Left kidney (tissue), 2 donors: ENCODE measurements around the gene SPRTN. TPM values are rescaled to one million over a fixed set of nuclear protein-coding genes. Genes with fewer than 3 reads are reported as not detected.

Source experiments
- DNase-seq: peaks from one replicate; pipeline ENCODE4 v3.0.0-alpha.2; 2013
- polyA plus RNA-seq: library from polyadenylated mRNA; unstranded; fragments of 120-200 nt; gene quantifications from one replicate; pipeline ENCODE4 v1.2.1, GENCODE V29; 2013; ENCODE audit not compliant: insufficient read length

The SPRTN gene
- polyA plus RNA-seq, 1 donor = 15.5 TPM

DNA sequence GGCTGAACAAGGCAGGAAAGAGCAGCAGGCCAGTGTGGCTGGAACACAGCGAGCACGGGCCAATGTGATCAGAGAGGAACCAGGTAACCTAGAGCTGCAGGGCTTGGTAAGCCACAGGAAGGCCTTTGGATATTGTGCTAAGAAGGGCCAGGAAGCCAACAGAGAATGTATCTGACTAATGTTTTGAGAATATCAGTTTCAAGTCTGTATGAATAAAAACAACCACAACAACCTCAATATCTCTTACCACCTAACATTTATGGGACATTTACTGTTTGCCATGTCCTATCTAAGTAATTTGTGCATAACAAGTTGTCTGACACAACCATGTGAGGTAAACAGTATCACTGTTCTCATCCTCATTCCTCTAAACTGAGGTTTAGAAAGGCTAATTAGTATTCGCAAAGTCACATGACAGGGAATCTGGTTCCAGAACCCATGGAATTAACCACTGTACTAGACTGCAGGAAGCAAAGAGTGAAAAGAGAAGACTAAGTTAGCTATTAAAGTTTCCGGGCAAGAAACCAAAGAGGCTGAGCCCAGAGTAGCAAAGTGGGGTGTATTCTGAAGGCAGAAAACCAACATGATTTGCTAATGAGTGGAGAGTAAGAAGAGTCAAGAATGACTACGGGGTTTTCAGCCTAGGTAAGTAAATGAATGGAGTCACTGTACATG lies 38.9 kb downstream of the SPRTN start:
- no peak for DNase-seq

DNA sequence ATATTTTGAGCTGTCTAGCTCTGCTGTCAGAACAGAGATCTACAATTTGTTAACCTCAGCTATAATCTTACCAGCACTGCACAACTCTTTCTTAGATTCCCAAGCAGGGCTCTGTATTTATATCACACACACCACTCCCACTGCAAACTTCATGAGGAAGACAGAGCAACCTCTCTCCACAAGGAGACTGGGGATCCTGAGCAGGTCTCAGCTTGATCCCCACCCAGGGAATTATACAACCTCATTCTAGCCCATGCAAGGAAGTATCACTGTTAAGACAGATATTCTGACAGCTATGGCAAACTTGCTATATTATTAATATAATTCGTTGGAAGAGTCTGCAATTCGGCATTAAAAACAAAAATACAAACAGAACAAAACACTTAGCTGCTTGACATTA lies 43.6 kb downstream of the SPRTN start:
- no peak for DNase-seq

DNA sequence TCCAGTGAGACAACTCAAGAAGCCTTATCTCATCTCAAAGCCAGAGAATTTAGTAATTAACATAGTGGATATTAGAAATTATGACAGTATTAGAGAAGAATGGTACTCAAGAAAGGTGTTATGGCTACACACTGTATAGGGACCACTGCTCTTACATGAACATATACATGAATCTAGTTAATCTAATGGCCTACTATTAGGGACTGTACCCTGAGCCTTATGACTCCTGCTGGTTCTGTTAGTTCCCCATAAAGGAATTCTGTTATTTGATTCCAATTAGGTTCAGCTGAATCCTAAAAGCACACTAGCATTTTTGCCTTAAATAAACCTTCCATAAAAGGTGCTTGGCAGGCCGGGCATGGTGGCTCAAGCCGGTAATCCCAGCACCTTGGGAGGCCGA lies 44.3 kb downstream of the SPRTN start:
- DNase-seq = no peak

DNA sequence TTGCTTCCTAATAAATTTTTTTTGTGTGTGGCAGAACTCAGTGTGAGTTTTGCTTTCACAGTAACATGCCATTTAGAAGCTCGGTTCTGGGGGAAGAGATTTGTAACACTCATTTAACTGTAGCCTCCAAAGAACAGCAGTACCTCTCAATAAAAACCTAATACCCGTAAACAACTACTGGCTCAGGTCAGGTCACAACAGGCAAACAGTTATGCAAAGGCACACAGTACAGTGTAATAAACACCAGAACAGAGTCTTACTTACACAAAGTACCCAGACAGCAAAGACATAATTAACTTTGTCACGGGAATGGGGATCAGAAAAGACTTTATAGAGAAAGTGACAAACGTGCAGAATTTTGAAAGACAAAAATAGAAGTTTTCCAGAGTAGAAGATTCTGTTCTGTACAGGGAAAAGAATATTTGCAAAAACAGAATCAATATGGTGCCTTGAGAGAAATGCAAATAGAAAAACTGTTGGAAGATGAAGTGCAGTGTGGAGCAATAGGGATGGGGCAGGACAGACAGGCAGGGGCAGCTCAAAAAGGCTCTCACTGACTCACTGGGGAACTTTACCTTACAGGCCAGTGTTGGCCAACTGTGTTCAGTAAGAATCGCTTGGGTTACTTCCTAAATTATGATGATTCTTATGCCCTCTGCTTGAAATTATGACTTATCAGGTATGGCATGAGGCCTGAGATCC lies 45.2 kb downstream of the SPRTN start:
- DNase-seq = no peak

DNA sequence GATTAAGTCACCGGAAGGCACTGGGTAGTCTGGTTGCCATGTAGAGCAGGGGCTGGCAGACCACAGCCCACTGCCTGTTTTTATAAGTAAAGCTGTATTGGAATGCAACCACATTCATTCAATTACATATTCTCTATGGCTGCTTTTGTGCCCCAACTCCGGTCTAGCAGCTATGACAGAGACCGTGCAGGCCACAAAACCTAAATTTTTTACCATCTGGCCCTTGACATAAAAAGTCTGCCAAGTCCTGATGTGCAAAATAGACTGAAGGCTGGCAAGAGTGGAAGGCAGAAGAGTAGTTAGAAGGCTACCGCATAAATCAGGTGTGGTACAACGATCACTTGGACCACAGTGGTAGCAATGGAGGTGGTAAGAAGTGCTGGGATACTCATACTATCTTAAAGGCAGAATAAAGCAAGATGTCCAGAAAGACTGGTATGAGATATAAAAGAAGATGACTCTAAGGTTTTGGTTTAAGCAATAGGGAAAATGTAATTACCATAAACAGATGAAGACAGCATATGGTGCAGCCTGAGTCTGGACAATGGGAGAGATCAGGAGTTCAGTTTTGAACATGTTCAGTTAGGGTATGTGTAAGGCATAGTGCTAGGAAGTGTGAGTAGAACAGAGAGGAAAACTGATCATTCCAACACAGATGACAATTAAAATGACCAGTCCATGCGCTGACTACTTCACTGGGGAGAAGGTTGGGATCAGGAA lies 46.8 kb downstream of the SPRTN start:
- DNase-seq = no peak

DNA sequence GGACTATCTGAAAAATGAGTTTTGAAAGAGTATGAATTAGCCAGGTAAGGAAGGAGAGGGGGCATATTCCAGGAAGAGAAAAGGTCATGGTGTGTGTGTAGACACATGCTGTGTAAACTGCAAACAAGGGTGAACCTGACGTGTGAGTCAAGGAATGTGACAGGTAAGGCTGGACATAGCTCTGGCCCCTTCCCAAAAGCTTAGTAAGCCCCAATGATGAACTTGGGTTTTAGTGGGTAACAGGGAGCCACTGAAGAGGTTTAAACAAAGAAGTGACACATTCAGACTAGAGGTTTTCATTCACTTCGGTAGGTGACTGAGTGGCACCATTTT lies 47.3 kb downstream of the SPRTN start:
- DNase-seq = no peak

DNA sequence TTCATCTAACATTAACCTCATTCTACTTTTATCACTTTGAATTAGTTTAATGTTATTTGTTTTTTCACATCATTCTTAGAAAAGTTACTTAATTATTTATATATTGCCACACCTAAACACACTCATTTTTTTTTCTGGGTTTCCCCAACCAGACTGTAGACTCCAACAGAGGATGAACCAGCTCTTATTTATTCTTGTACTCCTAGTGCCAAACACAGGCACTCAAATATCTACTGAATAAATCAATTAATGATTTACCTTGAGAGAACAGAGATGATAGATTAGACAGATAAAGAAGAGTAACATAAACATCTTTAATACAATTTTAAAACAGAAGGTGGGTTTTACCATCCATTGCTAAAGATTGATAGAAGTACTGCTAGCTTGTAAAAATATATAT lies 48.4 kb downstream of the SPRTN start:
- no peak for DNase-seq

DNA sequence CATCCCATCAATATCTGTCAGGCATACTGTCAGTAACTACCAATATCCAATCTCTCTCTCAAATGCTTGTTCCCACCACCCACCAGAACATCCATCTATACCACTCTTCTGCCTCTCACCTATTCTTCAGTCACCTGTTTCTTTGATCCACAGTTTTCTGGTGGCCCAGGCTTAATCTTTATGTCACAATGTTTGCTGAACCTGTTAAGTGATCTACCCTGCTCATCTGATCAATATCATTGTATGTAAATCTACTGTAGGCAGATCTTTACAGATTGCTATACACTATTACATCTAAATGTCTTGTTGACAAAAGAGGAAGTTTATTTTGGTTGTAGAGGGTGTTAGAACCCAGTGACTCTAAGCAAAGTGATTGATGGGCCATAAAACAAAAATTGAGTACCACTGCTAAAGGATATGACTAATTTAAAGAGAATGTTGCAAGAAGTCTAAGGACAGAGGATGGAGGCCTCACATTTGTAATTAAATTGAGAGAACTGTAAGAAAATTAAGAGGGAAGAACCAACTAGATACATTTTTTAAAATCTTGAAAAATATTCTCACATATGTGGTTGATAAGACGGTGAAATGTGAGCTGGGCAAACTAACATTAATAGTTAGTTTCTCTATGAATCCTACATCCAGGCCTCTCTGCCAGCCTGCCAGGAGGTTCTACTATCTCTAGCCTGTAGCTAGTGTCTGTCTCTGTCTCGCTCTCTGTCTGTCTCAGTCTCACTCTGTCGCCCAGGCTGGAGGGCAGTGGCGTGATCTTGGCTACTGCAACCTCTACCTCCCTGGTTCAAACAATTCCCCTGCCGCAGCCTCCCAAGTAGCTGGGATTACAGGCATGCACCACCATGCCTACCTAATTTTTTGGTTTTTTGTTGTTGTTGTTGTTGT lies 49.9 kb downstream of the SPRTN start:
- DNase-seq = no peak

DNA sequence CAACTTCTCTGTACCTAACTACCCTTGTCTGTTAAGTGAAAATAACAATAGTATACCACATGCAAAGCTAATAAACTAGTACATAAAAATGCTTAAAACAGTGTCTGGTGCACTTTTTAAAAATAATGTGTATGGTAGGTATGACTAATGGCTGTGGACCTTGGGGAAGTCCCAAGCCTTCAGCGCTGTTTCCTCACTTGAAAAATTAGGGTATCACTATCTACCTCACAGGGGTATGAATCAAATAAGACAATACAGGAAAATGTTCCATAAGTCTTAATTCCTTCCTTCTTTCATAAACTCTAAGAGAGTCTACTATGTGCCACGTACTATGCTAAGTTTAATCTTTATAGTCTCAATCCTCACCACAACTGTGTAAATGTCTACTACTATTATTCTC lies 52.0 kb downstream of the SPRTN start:
- DNase-seq = no peak

DNA sequence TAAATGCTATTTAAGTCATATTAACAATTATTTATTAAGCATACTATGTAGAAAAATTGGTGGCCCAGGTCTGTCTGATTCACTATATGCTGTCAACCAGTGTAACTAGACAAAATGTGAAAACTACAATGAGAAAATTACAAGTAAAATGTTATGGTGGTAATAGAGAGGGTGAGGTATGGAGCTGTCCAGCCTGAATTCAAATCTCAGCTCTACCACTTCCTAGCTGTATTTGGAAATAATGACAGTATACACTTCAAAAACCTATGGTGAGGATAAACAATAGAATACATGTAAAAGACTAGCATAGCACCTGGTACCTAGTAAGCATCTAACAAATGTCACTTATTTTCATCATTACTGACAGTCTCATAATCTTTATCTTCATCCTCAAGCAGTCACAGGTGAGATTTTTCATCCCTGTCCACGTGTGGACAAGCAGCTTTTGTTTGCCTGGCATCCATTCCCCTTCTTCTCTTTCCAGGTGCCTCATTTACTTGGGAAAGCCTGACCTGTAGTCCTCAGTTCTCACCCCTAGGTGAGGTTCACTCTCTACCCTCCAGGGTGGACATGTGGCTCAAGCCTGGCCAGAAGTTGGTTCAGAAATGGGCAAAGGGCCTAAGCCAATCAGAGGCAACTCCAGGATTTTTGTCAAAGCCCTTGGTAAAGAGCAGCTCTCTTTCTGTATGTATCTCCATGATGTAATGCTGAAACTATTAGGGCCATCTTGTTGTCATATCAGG lies 54.5 kb downstream of the SPRTN start:
- DNase-seq = no peak

DNA sequence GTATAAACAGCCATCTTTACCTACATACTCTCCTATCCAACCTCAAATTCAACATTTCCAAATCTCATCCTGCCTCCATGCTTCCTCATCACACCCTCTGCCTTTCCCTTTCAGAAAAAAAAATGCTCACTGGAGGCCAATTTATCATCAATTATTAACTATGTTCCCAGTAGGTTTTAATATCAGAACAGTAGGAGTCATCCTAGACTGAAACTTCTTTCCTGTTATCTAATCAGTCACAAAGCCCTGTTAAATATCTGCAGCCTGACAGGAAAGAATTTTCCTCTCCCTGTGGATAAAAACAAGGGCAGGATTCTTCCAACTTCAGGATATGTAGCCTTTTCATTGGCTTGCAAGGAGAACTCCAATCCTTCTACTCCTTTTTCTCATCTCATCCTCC lies 55.6 kb downstream of the SPRTN start:
- no peak for DNase-seq

DNA sequence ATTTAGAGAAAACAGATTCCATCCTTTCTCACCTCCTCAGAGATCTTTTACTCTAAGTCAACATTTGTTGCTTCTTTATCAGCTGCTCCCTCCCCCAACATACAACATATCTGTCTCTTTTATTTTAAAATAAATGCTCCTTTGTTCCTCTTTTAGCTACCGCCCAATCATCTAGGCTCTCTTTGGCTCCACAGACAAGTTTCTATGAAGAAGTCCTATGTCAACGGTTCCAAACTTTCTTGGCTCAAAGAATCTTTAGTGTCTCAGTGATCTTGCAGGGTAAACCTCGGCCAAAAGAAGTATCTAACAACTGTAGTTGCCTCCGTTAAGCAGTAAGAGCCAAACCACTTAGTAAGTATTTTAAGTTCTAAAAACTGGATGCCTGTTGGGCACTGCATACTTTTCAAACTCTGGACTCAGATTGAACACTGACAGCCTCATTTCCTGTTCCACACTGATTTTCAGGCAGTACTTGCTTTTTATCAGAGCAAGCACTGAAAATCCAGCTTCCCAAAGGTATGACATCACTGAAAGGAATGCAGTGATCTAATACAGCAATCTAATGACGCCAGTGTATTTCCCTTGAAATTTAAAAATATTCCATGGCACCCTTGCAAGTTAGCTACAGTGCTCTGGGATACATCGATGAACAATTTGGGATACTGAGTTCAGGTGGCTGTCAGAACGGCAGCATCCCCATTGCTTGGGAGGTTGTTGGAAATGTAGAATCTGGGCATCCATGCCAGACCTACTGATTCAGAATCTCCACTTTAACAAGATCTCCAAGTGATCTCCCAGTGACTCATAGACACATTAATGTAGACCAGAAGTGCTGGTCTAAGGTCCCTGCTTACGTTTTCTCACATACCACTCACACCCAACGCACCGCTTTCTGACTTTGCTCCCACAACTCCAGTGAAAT lies 57.2 kb downstream of the SPRTN start:
- no peak for DNase-seq

DNA sequence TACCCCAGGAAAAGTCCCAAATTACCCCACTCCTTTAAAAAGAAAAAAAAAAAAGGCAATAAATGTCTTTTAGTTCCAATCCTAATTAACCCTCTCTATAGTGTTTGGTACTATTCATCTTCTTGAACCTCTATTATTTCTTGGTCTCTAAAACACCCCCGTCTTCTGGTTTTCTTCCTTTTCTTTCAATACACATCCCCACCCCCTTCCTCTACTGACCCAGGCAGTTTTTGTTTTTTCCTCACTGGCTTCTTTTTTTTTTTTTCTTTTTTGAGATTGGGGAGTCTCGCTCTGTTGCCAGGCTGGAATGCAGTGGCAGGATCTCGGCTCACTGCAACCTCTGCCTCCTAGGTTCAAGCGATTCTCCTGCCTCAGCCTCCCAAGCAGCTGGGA lies 57.9 kb downstream of the SPRTN start:
- no peak for DNase-seq

DNA sequence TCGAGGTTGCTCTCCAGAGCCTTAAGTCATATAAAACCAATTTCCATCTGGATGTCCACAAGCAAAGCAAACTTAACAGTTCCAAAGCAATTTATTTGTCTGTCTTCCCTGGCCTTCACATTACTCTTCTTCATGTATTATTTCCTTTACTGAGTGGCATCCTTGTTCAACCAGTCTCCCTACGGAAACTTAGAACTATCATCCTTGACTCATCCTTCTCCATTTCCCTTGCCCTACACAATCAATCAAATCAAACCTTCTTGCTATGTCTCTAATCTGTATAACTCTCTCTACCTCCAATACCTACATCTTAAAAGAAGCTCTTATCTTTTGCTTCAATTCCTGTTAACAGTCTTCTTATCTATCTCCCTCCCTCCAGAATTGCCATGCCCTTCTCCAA lies 58.5 kb downstream of the SPRTN start:
- no peak for DNase-seq

DNA sequence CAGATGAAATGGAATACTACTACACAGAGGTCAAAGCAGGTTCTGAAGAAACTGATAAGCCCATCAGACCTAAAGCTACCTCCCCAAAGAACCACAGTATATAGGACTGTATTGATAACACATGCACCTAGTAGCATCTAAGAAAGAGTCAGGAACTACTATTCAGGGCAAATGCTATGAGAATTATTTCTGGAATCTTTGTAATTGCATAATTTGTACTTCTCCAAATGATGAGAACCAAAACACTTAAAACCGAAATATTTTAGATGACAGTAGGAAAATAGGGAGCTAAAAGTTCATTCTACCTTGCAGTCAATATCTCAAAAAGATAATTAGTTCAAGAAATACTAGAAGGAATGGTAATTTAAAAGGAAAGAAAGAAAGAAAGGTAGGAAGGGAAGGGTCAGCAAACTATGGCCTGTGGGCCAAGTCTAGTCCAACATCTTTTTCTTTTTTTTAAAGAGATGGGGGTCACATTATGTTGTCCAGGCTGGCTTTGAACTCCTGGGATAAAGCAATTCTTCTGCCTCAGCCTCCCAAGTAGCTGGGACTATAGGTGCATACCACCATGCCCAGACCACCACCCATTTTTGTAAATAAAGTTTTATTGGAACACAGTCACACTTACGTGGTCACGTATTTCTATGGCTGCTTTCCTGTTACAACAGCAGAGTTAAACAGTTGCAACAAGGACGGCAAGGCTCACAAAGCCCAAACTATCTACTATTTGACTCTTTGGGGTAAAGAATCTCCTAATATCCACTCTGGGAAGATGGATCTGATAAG lies 60.0 kb downstream of the SPRTN start:
- no peak for DNase-seq

DNA sequence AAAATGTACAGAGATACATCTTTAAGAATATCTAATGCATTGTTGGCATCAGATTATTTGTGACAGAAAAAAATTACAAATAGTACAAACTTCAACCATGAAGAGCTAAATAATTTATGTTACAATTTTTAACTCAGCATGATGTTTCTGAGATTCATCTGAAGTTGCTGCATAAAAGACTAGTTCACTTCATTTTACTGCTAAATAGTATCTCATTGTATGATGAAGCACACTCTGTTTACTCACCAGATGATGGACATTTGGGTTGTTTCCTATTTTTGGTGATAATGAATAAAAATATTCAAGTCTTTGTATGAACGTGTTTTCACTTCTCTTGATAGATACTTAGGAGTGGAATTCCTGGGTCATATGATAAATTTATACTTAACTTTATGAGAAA lies 63.4 kb downstream of the SPRTN start:
- no peak for DNase-seq

DNA sequence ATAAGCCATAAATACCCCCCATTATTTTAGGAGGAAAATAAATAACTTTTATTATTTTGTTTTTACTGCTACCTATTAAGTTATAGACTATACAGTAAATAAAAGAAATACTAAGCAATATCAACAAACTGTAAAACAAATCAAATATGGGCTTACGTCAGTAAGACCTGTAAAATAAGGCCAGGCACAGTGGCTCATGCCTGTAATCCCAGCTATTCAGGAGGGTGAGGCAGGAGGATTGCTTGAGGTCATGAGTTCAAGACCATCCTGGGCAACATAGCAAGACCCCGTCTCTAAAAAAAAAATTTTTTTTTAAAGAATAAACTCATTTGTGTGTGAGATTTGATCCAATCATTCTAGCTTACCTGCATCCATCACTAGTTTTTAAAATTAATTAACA lies 66.2 kb downstream of the SPRTN start:
- no peak for DNase-seq
